Ectodermal cell (in vitro differentiated cells): ENCODE data around the gene ILDR2.

Experiments
- H3K27ac ChIP-seq: 2 replicates; pipeline ENCODE4 v1.7.0; 2013; ENCODE audit warnings: mild to moderate bottlenecking, low read depth, low read length; ENCODE audit not compliant: insufficient read depth, poor library complexity, severe bottlenecking
- H3K27me3 ChIP-seq: 2 replicates; pipeline ENCODE4 v1.7.0; 2013; ENCODE audit warnings: mild to moderate bottlenecking, low read length; ENCODE audit not compliant: insufficient read depth, control insufficient read depth, poor library complexity, severe bottlenecking
- H3K36me3 ChIP-seq: one replicate; pipeline ENCODE4 v1.7.0; 2013; ENCODE audit warnings: low read length; ENCODE audit not compliant: control insufficient read depth, insufficient read depth
- H3K4me1 ChIP-seq: one replicate; pipeline ENCODE4 v1.7.0; 2013; ENCODE audit warnings: low read length; ENCODE audit not compliant: control insufficient read depth, insufficient read depth
- H3K4me3 ChIP-seq: 2 replicates; pipeline ENCODE4 v1.7.0; 2013; ENCODE audit warnings: low read depth, low read length, control low read depth; ENCODE audit not compliant: insufficient read depth
- H3K9me3 ChIP-seq: 2 replicates; pipeline ENCODE4 v1.7.0; 2013; ENCODE audit warnings: mild to moderate bottlenecking, low read length, moderate library complexity; ENCODE audit not compliant: control insufficient read depth
- WGBS, 2 experiments: methylation state at CpG; one replicate each; pipeline ENCODE4 v1.1.7; 2013; ENCODE audit warnings: missing lambda C conversion rate in 2 of 2; 5-methylcytosine and 5-hydroxymethylcytosine counted together

Gene ILDR2

DNA sequence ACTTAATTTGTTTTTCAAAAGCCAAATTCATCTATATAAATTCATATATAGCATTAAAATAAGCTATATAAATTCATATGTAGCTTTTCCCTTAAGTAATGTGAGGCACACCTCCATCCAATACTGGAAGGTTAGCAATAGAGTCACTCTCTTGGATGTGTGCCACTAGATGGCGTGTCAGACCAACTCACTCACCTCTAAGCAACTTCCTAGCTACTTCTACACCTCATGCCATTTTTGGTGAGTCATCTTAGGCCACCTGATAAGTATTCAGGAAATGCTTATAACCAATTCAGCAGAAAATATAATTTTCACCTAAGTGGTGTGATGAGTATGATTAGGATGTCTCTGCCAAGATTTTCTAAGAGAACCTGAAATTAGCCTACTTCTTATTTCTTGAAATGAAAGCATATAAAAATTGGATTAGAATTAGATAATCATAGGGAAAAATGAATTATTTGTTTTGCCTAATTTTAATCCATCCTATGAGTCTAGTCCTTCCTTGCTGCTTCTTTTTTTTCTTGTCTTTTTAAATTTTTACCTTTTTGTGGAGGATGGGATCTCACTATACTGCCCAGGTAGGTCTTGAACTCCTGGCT lies 64.8 kb downstream of the ILDR2 start:
- Histone ChIP-seq H3K9me3 (peaks cover 4% of the 10 kb centered on the region), H3K4me1 (no peaks in the 10 kb centered on the region), H3K27me3 (no peaks in the 10 kb centered on the region), H3K36me3 (peaks cover 24% of the 10 kb centered on the region), H3K4me3 (no peak overlapping the region), H3K27ac (no peak overlapping the region)
- 0% methylated on average over 1 of the region's 1 CpG for WGBS, 2 experiments

DNA sequence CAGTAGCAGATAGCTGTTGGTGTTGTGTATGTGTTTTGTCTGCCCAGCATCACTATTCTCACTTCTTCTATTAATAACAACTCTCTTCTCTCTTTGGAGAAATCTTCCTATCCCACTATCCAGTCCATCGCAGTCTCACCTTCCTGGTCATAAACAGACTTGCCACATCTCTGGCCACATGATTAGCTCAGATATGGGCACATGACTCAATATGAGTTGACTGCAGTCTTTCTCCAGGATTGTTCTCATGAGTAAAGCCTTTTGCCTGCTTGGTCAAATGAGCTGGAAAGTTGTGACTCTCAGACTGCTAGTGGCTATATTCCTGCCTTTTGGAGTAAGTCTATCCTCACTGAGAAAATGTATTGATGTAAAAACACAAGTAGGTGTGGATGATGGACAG lies 66.4 kb downstream of the ILDR2 start:
- peaks cover 4% of the 10 kb centered on the region for H3K9me3 ChIP-seq
- no peak overlapping the region for H3K4me3 ChIP-seq
- WGBS, 2 experiments = 91 to 92% methylated on average over 1 of the region's 1 CpG
- H3K36me3 ChIP-seq = peaks cover 14% of the 10 kb centered on the region
- H3K27ac ChIP-seq = no peak overlapping the region
- no peaks in the 10 kb centered on the region for H3K27me3 ChIP-seq
- no peaks in the 10 kb centered on the region for H3K4me1 ChIP-seq

DNA sequence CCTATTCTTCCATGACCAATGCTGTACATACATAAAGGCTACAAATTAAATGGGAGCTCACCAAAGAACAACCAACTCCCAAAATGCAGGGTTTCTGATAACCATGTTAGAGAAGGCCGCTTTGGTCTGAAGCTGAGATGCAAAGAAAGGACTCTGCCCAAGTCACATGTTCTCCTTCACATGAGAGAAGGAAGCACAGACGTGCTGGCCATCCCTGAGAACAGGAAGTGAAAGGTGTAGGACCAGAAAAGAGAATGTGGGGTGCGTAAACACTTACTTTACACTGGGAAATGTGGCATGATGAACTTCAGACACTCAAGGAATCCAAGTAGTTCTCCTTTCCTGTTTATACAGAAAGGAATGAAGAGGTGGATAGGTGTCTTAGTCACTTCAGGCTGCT lies 67.6 kb downstream of the ILDR2 start:
- Histone ChIP-seq H3K9me3 (peaks cover 4% of the 10 kb centered on the region), H3K4me1 (no peaks in the 10 kb centered on the region), H3K4me3 (no peak overlapping the region), H3K27me3 (no peaks in the 10 kb centered on the region), H3K27ac (no peak overlapping the region), H3K36me3 (peaks cover 8% of the 10 kb centered on the region)
- WGBS, 2 experiments = 91 to 95% methylated on average over 3 of the region's 3 CpGs

DNA sequence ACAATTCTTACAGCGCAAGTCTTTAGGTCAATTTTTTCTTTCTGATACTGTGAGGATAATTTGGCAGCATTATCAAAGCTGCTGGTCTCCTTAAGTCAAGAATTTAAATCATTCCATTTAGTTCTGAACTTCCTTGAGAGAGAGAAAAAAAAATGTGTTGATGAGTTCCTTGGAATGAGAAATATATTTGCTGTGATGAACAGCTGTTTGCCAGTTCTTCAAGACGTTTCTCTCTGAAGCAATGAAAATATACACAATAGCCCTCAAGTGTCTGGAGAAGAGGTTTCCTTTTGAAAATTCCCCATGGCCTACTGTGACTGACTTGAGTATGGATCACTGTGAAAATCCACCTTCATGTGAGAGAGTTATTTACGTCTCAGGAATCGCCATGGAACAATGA lies 68.3 kb downstream of the ILDR2 start:
- Histone ChIP-seq H3K4me1 (no peaks in the 10 kb centered on the region), H3K27me3 (no peaks in the 10 kb centered on the region), H3K4me3 (no peak overlapping the region), H3K36me3 (peaks cover 8% of the 10 kb centered on the region), H3K9me3 (peaks cover 4% of the 10 kb centered on the region), H3K27ac (no peak overlapping the region)
- WGBS, 2 experiments = 90 to 93% methylated on average over 4 of the region's 4 CpGs

- Histone ChIP-seq H3K4me1 (no peaks in the 10 kb centered on the region), H3K27ac (no peak overlapping the region)
These were observed 68.7 kb downstream of the ILDR2 start for GRCh38 chr1:166906647-166907046.

GRCh38 chr1:166905900-166906299 lies 69.4 kb downstream of the ILDR2 start:
- Histone ChIP-seq H3K27me3 (no peaks in the 10 kb centered on the region), H3K4me3 (no peak overlapping the region), H3K9me3 (no peaks in the 10 kb centered on the region), H3K4me1 (no peaks in the 10 kb centered on the region), H3K27ac (no peak overlapping the region), H3K36me3 (peaks cover 8% of the 10 kb centered on the region)
- 95 to 98% methylated on average over 3 of the region's 3 CpGs for WGBS, 2 experiments

More at GRCh38 chr1:166906647-166907046, 68.7 kb downstream of the ILDR2 start:
- Histone ChIP-seq H3K9me3 (peaks cover 4% of the 10 kb centered on the region), H3K36me3 (peaks cover 8% of the 10 kb centered on the region), H3K4me3 (no peak overlapping the region), H3K27me3 (no peaks in the 10 kb centered on the region)
- 95 to 97% methylated on average over 3 of the region's 3 CpGs for WGBS, 2 experiments

- no peak overlapping the region for H3K27ac ChIP-seq
- no peak overlapping the region for H3K4me3 ChIP-seq
- WGBS, 2 experiments = 89 to 92% methylated on average over 2 of the region's 2 CpGs
- peaks cover 8% of the 10 kb centered on the region for H3K36me3 ChIP-seq
- no peaks in the 10 kb centered on the region for H3K27me3 ChIP-seq
- no peaks in the 10 kb centered on the region for H3K9me3 ChIP-seq
- H3K4me1 ChIP-seq = no peaks in the 10 kb centered on the region
These were observed 70.2 kb downstream of the ILDR2 start for GRCh38 chr1:166905136-166905535.

DNA sequence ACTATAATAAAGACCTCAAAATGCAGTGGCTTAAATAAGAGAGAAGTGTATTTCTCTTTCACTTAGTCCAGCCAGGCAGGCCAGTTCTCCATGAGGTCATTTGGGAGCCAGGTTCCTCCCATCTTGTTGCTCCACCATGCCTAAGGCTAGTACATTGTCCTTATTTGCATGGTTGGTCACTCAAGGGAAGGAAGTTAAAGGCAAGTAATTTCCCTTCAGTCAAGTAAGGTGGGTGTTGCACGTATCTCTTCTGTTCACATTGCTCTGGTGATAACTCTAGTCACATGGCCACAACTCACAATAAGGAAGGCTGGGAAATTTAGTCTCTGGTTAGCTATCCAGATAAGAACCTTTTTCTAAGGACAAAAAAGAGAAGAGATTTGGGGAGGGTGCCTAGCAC lies 72.1 kb downstream of the ILDR2 start:
- 93 to 100% methylated on average over 1 of the region's 1 CpG for WGBS, 2 experiments
- H3K4me3 ChIP-seq = no peak overlapping the region
- no peaks in the 10 kb centered on the region for H3K27me3 ChIP-seq
- no peak overlapping the region for H3K27ac ChIP-seq
- peaks cover 7% of the 10 kb centered on the region for H3K36me3 ChIP-seq
- H3K9me3 ChIP-seq = no peaks in the 10 kb centered on the region
- no peaks in the 10 kb centered on the region for H3K4me1 ChIP-seq

DNA sequence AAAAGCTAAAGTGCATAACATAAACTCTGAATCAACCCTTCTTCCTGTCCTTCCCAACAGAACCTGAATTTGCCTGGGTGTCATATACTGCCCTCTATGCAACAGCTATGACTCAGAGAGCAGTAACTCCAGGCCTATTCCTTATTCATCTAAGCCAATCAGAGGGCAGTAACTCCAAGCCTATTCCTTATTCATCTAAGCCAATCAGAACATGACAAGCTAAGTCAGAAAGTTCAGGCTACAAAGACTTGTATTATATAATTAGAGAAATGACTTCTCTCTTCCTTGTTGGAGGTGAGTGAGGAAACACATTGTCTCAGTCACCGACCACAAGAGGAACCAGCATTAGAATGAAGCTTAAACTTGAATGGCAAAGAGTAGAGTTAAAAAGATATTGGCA lies 73.1 kb downstream of the ILDR2 start:
- H3K4me3 ChIP-seq = no peak overlapping the region
- H3K36me3 ChIP-seq = no peaks in the 10 kb centered on the region
- no peaks in the 10 kb centered on the region for H3K9me3 ChIP-seq
- H3K4me1 ChIP-seq = no peaks in the 10 kb centered on the region
- 88 to 100% methylated on average over 1 of the region's 1 CpG for WGBS, 2 experiments
- H3K27me3 ChIP-seq = no peaks in the 10 kb centered on the region
- no peak overlapping the region for H3K27ac ChIP-seq

- H3K36me3 ChIP-seq = no peaks in the 10 kb centered on the region
- H3K9me3 ChIP-seq = no peaks in the 10 kb centered on the region
- no peak overlapping the region for H3K4me3 ChIP-seq
- H3K27ac ChIP-seq = no peak overlapping the region
- no peaks in the 10 kb centered on the region for H3K27me3 ChIP-seq
- WGBS, 2 experiments = 70 to 78% methylated on average over 4 of the region's 4 CpGs
- no peaks in the 10 kb centered on the region for H3K4me1 ChIP-seq
These were observed 74.4 kb downstream of the ILDR2 start for GRCh38 chr1:166900987-166901386.

GRCh38 chr1:166899769-166900168 lies 75.6 kb downstream of the ILDR2 start:
- Histone ChIP-seq H3K36me3 (no peaks in the 10 kb centered on the region), H3K27ac (no peak overlapping the region), H3K27me3 (no peaks in the 10 kb centered on the region)

More at GRCh38 chr1:166899769-166900168, 75.6 kb downstream of the ILDR2 start:
- Histone ChIP-seq H3K9me3 (no peaks in the 10 kb centered on the region), H3K4me1 (no peaks in the 10 kb centered on the region), H3K4me3 (no peak overlapping the region)
